H9 (cell line): Measurements from ENCODE around the gene ABR. TPM values are rescaled to one million over a fixed set of nuclear protein-coding genes. Genes with fewer than 3 reads are reported as not detected.

Experiments used
- DNase-seq: peaks from one replicate; pipeline ENCODE4 v3.0.0-alpha.2; 2017
- H2AFZ ChIP-seq: one replicate; pipeline ENCODE4 v1.6.1; 2013; ENCODE audit warnings: mild to moderate bottlenecking, low read length, control low read depth, moderate library complexity
- H2AK5ac ChIP-seq: 2 replicates; pipeline ENCODE4 v1.6.1; 2013; ENCODE audit warnings: low read length, control low read depth, mixed read lengths; ENCODE audit not compliant: insufficient read length
- H2BK120ac ChIP-seq: one replicate; pipeline ENCODE4 v1.6.1; 2013; ENCODE audit warnings: low read depth, mild to moderate bottlenecking, low read length, control low read depth, inconsistent platforms; ENCODE audit not compliant: poor library complexity, severe bottlenecking
- H2BK12ac ChIP-seq: 2 replicates; pipeline ENCODE4 v1.6.1; 2013; ENCODE audit warnings: low read length, control low read depth, mixed read lengths, low read depth; ENCODE audit not compliant: insufficient read length
- H2BK15ac ChIP-seq: 2 replicates; pipeline ENCODE4 v1.6.1; 2013; ENCODE audit warnings: low read depth, low read length, control low read depth
- H2BK20ac ChIP-seq: one replicate; pipeline ENCODE4 v1.6.1; 2013; ENCODE audit warnings: low read depth, mild to moderate bottlenecking, low read length, control low read depth, inconsistent platforms; ENCODE audit not compliant: poor library complexity, severe bottlenecking
- H2BK5ac ChIP-seq: 2 replicates; pipeline ENCODE4 v1.6.1; 2013; ENCODE audit warnings: low read length, control low read depth, mixed read lengths; ENCODE audit not compliant: insufficient read length
- H3K14ac ChIP-seq: 2 replicates; pipeline ENCODE4 v1.6.1; 2013; ENCODE audit warnings: low read length, control low read depth; ENCODE audit not compliant: insufficient read depth
- H3K18ac ChIP-seq: 2 replicates; pipeline ENCODE4 v1.6.1; 2013; ENCODE audit warnings: low read depth, mild to moderate bottlenecking, mixed read lengths, low read length, control low read depth; ENCODE audit not compliant: insufficient read length
- H3K23ac ChIP-seq: 2 replicates; pipeline ENCODE4 v1.6.1; 2013; ENCODE audit warnings: low read length, control low read depth, mixed read lengths, low read depth; ENCODE audit not compliant: insufficient read length
- H3K23me2 ChIP-seq: 2 replicates; pipeline ENCODE4 v1.6.1; 2013; ENCODE audit warnings: low read depth, mild to moderate bottlenecking, mixed read lengths, low read length, control low read depth; ENCODE audit not compliant: insufficient read length, poor library complexity, severe bottlenecking
- H3K27ac ChIP-seq: 2 replicates; pipeline ENCODE4 v1.5.1; 2013; ENCODE audit warnings: low read length, control low read depth, mixed read lengths, low read depth; ENCODE audit not compliant: insufficient read length
- H3K27me3 ChIP-seq: 2 replicates; pipeline ENCODE4 v1.6.1; 2013; ENCODE audit warnings: low read length, control low read depth, inconsistent platforms; ENCODE audit not compliant: insufficient read depth
- H3K4ac ChIP-seq: 2 replicates; pipeline ENCODE4 v1.6.1; 2013; ENCODE audit warnings: low read depth, mild to moderate bottlenecking, control low read depth, inconsistent platforms, low read length, moderate library complexity
- H3K4me1 ChIP-seq: 2 replicates; pipeline ENCODE4 v1.6.1; 2013; ENCODE audit warnings: low read length, control low read depth, inconsistent platforms; ENCODE audit not compliant: insufficient read depth
- H3K4me2 ChIP-seq: 2 replicates; pipeline ENCODE4 v1.6.1; 2013; ENCODE audit warnings: low read length, control low read depth, mixed read lengths; ENCODE audit not compliant: insufficient read length, insufficient read depth
- H3K56ac ChIP-seq: 2 replicates; pipeline ENCODE4 v1.6.1; 2013; ENCODE audit warnings: low read depth, mild to moderate bottlenecking, mixed read lengths, low read length, control low read depth; ENCODE audit not compliant: insufficient read length
- H3K79me1 ChIP-seq: 2 replicates; pipeline ENCODE4 v1.6.1; 2013; ENCODE audit warnings: low read depth, mild to moderate bottlenecking, moderate library complexity, low read length, control low read depth, inconsistent platforms; ENCODE audit not compliant: insufficient read depth, poor library complexity, severe bottlenecking
- H3K79me2 ChIP-seq: 2 replicates; pipeline ENCODE4 v1.6.1; 2013; ENCODE audit warnings: low read length, control low read depth, inconsistent platforms; ENCODE audit not compliant: insufficient read depth
- H3K9ac ChIP-seq: 2 replicates; pipeline ENCODE4 v1.6.1; 2013; ENCODE audit warnings: low read length, control low read depth, mixed read lengths; ENCODE audit not compliant: insufficient read length; ENCODE audit errors: extremely low read depth
- H3K9me3 ChIP-seq: one replicate; pipeline ENCODE4 v1.6.1; 2013; ENCODE audit warnings: low read depth, low read length, inconsistent platforms; ENCODE audit not compliant: control insufficient read depth
- H3T11ph ChIP-seq: one replicate; pipeline ENCODE4 v1.6.1; 2013; ENCODE audit warnings: mild to moderate bottlenecking, low read length, control low read depth, inconsistent platforms
- H4K20me1 ChIP-seq: one replicate; pipeline ENCODE4 v1.6.1; 2013; ENCODE audit not compliant: control insufficient read depth, insufficient read length, insufficient read depth
- H4K5ac ChIP-seq: 2 replicates; pipeline ENCODE4 v1.6.1; 2013; ENCODE audit warnings: low read depth, mild to moderate bottlenecking, mixed read lengths, low read length, control low read depth; ENCODE audit not compliant: insufficient read length
- H4K8ac ChIP-seq: replicated peaks from 2 replicates; pipeline ENCODE4 v1.6.1; 2013; ENCODE audit warnings: low read length, control low read depth, mixed read lengths, low read depth; ENCODE audit not compliant: insufficient read length
- H4K91ac ChIP-seq: 2 replicates; pipeline ENCODE4 v1.6.1; 2013; ENCODE audit warnings: low read depth, mild to moderate bottlenecking, moderate library complexity, mixed read lengths, low read length, control low read depth; ENCODE audit not compliant: insufficient read length
- H3K27ac Mint-ChIP-seq, 3 experiments: 2 replicates in 2 of 3; 3 replicates in 1 of 3; pipeline ENCODE4 v1.8.0; 2020 to 2021; ENCODE audit warnings: mixed read lengths in 3 of 3, mild to moderate bottlenecking in 1 of 3, moderate library complexity in 1 of 3
- H3K27me3 Mint-ChIP-seq: 2 replicates; pipeline ENCODE4 v1.8.0; 2021; ENCODE audit warnings: low read depth, mild to moderate bottlenecking, moderate library complexity, mixed read lengths
- H3K36me3 Mint-ChIP-seq, 3 experiments: 2 replicates in 2 of 3; 3 replicates in 1 of 3; pipeline ENCODE4 v1.8.0; 2020 to 2021; ENCODE audit warnings: low read depth in 3 of 3, mixed read lengths in 3 of 3; ENCODE audit not compliant: insufficient read depth in 1 of 3
- H3K4me1 Mint-ChIP-seq, 2 experiments: 2 replicates each; pipeline ENCODE4 v1.8.0; 2020; ENCODE audit warnings: mixed read lengths in 2 of 2
- H3K4me3 Mint-ChIP-seq, 2 experiments: 2 replicates in 1 of 2; 3 replicates in 1 of 2; pipeline ENCODE4 v1.8.0; 2020 to 2021; ENCODE audit warnings: mild to moderate bottlenecking in 2 of 2, mixed read lengths in 2 of 2, moderate library complexity in 1 of 2
- H3K9me3 Mint-ChIP-seq, 2 experiments: 2 replicates in 1 of 2; 3 replicates in 1 of 2; pipeline ENCODE4 v1.8.0; 2020; ENCODE audit warnings: mild to moderate bottlenecking in 2 of 2, mixed read lengths in 2 of 2, moderate library complexity in 1 of 2
- WGBS: extraction: QIAGEN DNeasy Blood & Tissue Kit; methylation state at CpG from one replicate; pipeline ENCODE4 v1.1.7; 2013; ENCODE audit warnings: missing lambda C conversion rate, low lambda C conversion rate, mixed read lengths; ENCODE audit not compliant: insufficient read length; ENCODE audit errors: extremely low coverage; 5-methylcytosine and 5-hydroxymethylcytosine counted together
- total RNA-seq: library from RNA; stranded (reverse); gene quantifications from 2 replicates; pipeline ENCODE4 v1.2.1, GENCODE V29; 2021
- TF ChIP-seq, protein P1 (sequence below): fragments of 200-600 bp; sonication (generic); conservative IDR thresholded peaks from 3 replicates; pipeline ENCODE4 v1.8.0; 2021; ENCODE audit warnings: antibody characterized with exemption, mild to moderate bottlenecking

The ABR gene
- total RNA-seq, 1 experiment from 2014 or later = 34.7 TPM

DNA sequence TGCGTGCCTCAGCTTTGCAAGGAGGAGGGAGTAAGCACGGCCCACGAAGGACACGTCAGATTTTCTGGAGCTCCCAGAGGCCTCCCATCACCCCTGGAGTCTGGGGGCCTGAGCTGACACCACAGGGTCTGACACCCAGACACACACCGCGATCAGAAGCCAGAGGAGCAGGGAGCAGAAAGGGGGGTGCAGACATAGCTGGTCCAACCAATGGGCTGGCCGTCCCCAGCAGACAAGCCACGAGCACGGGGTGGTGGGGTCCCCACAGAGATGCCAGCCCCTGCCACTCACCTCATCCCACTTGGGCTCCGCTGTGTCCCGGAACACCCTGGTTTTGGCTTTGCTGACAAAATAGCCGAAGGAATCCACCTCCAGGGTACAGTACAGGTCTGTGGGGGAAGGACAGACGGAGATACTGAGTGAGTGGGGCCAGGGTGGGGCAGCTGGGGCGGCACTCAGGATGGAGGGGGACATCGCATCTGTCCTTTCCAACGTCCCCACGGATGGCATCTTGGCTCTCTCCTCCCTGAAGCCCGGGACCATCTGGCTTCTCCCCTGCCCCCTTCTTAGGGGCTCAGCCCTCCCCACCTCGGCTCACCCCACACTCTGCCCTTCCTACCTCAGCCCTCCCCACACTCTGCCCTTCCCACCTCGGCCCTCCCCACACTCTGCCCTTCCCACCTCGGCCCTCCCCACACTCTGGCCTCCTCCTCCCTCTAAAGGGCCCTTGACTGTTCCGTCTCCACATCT, 129.4 kb downstream of the ABR start:
- Histone ChIP-seq H3K27ac (no peak overlapping the region), H3K23ac (no peak overlapping the region), H2BK5ac (no peak overlapping the region), H2BK15ac (no peak overlapping the region), H2BK12ac (no peak overlapping the region), H4K91ac (no peak overlapping the region), H3K79me2 (no peaks in the 10 kb centered on the region), H3K79me1 (no peaks in the 10 kb centered on the region), H2AFZ (no peak overlapping the region), H3K9me3 (no peaks in the 10 kb centered on the region), H4K20me1 (no peaks in the 10 kb centered on the region), H3K23me2 (no peaks in the 10 kb centered on the region), H3K4me2 (no peak overlapping the region), H2BK120ac (no peak overlapping the region), H3K18ac (no peak overlapping the region), H3K4me1 (no peaks in the 10 kb centered on the region), H4K8ac (no peak overlapping the region), H3K9ac (no peak overlapping the region), H3T11ph (no peak overlapping the region), H4K5ac (no peak overlapping the region), H3K14ac (no peak overlapping the region), H3K4ac (no peak overlapping the region), H3K56ac (no peak overlapping the region), H2AK5ac (no peak overlapping the region), H3K27me3 (no peaks in the 10 kb centered on the region), H2BK20ac (no peak overlapping the region)
- H3K27me3 Mint-ChIP-seq = no peaks in the 10 kb centered on the region
- no CpG with 5 or more reads among the region's 22 CpGs for WGBS
- no peak overlapping the region for H3K27ac Mint-ChIP-seq
- DNase-seq = no peak
- peaks cover 2 to 26% (median 3%) of the 10 kb centered on the region in 3 experiments; a peak in 4 of 7 replicates for H3K36me3 Mint-ChIP-seq
- H3K9me3 Mint-ChIP-seq = no peaks in the 10 kb centered on the region
- H3K4me3 Mint-ChIP-seq = no peak overlapping the region
- H3K4me1 Mint-ChIP-seq = peaks cover 0 to 2% of the 10 kb centered on the region in 2 experiments; a peak in 2 of 4 replicates
- TF ChIP-seq, protein P1, sequence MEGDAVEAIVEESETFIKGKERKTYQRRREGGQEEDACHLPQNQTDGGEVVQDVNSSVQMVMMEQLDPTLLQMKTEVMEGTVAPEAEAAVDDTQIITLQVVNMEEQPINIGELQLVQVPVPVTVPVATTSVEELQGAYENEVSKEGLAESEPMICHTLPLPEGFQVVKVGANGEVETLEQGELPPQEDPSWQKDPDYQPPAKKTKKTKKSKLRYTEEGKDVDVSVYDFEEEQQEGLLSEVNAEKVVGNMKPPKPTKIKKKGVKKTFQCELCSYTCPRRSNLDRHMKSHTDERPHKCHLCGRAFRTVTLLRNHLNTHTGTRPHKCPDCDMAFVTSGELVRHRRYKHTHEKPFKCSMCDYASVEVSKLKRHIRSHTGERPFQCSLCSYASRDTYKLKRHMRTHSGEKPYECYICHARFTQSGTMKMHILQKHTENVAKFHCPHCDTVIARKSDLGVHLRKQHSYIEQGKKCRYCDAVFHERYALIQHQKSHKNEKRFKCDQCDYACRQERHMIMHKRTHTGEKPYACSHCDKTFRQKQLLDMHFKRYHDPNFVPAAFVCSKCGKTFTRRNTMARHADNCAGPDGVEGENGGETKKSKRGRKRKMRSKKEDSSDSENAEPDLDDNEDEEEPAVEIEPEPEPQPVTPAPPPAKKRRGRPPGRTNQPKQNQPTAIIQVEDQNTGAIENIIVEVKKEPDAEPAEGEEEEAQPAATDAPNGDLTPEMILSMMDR = no peak
